OCI-LY1 (cell line): ENCODE results near the gene ADRA1B.

Source experiments
- CTCF ChIP-seq: fragments of 200-600 bp; sonication (generic), shearing (Covaris generic); IDR thresholded peaks from 2 replicates; pipeline ENCODE4 v1.5.1; 2017; ENCODE audit warnings: mild to moderate bottlenecking, antibody characterized with exemption, low read length, moderate library complexity, mixed read lengths
- EZH2 ChIP-seq: fragments of 200-600 bp; sonication (generic), shearing (Covaris generic); IDR thresholded peaks from 2 replicates; pipeline ENCODE4 v1.8.0; 2017; ENCODE audit warnings: borderline replicate concordance, mixed run types, mild to moderate bottlenecking, antibody characterized with exemption, low read length, moderate library complexity, mixed read lengths

- TF ChIP-seq EZH2 (no peak), CTCF (no peak)
These were observed 27.8 kb downstream of the ADRA1B start for GRCh38 chr5:159944056-159944600.
